Heart right ventricle (tissue), 16 donors: ENCODE results near the gene SLC17A1. TPM values are rescaled to one million over a fixed set of nuclear protein-coding genes. Genes with fewer than 3 reads are reported as not detected.

ENCODE experiments used
- ATAC-seq, 8 donors: fragments of 200-7000 bp; cut with Tn5 transposase; one replicate each; pipeline ENCODE4 v1.9.1; 2020; ENCODE audit warnings: mild to moderate bottlenecking in 8 of 8, moderate library complexity in 8 of 8, moderate number of reproducible peaks in 1 of 8
- DNase-seq, 2 donors: peaks; one replicate each; pipeline ENCODE4 v3.0.0-alpha.2; 2020
- H3K27ac ChIP-seq, 10 donors: fragments of 200-600 bp; sonication (generic) in 2 of 10; one replicate each; pipeline versions ENCODE4 v1.5.0 to v1.8.0; 2020 to 2022; ENCODE audit warnings: mild to moderate bottlenecking in 3 of 10
- H3K27me3 ChIP-seq, 7 donors: fragments of 200-600 bp; one replicate each; pipeline ENCODE4 v1.8.0; 2021 to 2022; ENCODE audit warnings: mild to moderate bottlenecking in 2 of 7
- H3K36me3 ChIP-seq, 9 donors: fragments of 200-600 bp; sonication (generic) in 1 of 9; one replicate each; pipeline versions ENCODE4 v1.5.0 to v1.8.0; 2020 to 2022; ENCODE audit warnings: mild to moderate bottlenecking in 2 of 9
- H3K4me1 ChIP-seq, 9 donors: fragments of 200-600 bp; sonication (generic) in 1 of 9; one replicate each; pipeline versions ENCODE4 v1.5.0 to v1.8.0; 2020 to 2022; ENCODE audit warnings: mild to moderate bottlenecking in 4 of 9
- H3K4me3 ChIP-seq, 10 donors: fragments of 200-600 bp; sonication (generic) in 2 of 10; one replicate each; pipeline versions ENCODE4 v1.5.0 to v1.8.0; 2020 to 2022; ENCODE audit warnings: mild to moderate bottlenecking in 7 of 10, moderate library complexity in 2 of 10
- H3K9me3 ChIP-seq, 11 donors: fragments of 200-600 bp in 10 of 11; sonication (generic) in 2 of 11; one replicate each; pipeline versions ENCODE4 v1.5.0 to v1.8.0; 2013 to 2022; ENCODE audit warnings: mild to moderate bottlenecking in 2 of 11, control low read depth in 1 of 11, moderate library complexity in 1 of 11
- CTCF ChIP-seq, 9 donors: fragments of 200-600 bp; sonication (generic) in 2 of 9; IDR thresholded peaks; one replicate each; pipeline versions ENCODE4 v1.5.0 to v1.8.0; 2021 to 2022; ENCODE audit warnings: antibody characterized with exemption in 9 of 9, mild to moderate bottlenecking in 5 of 9, moderate library complexity in 1 of 9
- WGBS, 2 donors: extraction: QIAGEN DNeasy Blood & Tissue Kit; methylation state at CpG; one replicate each; pipeline ENCODE4 v1.1.7; 2013; ENCODE audit warnings: inconsistent platforms in 1 of 2; 5-methylcytosine and 5-hydroxymethylcytosine counted together
- intact Hi-C, 10 donors: fragments of 100-400 bp; cut with DNase I; formaldehyde crosslinking; loops; one replicate each; pipeline versions ENCODE4 v1.11.1 to v1.14.2; 2022
- long read RNA-seq, 3 donors: library from polyadenylated mRNA; unstranded; transcript quantifications; one replicate each; pipeline ENCODE4 v2.0.0, GENCODE V29; 2020 to 2021
- polyA plus RNA-seq, 2 donors: library from polyadenylated mRNA; stranded (reverse); fragments of 200-250 nt; gene quantifications; one replicate each; pipeline ENCODE4 v1.2.3, GENCODE V29; 2013
- total RNA-seq, 10 donors: library from RNA; stranded (reverse); fragmentation: NEBNext Ultra II Directional in 3 of 10; extraction: Animal tissue kit (Norgen Biotek cat#: 25700) in 3 of 10; gene quantifications; one replicate each; pipeline versions ENCODE4 v1.2.1 to v1.2.4, GENCODE V29; 2021 to 2023
- donor health status: Arrhythmogenic right ventricular cardiomyopathy.
- donor health status: ischemic (EF 13 %, LVEDD 7.1; RV severe dilation, severe dysfunction).
- donor health status: healthy with polysubstance abuse.
- donor health status: DM: no; HTN: yes; CAD: no.
- donor health status: DM: no; HTN: no; CAD: no.
- donor health status: ischemic (EF 25% LVEDD 6.9; RV normal size, moderate dysfunction).
- donor health status: ischemic (EF 25% LVEDD 5.7; RV mildly dilated, moderate dysfunction).
- donor health status: healthy.
- donor health status: DM: yes; HTN: yes; CAD: no.
- donor health status: Ischemic cardiomyopathy.
- donor health status: ischemic (EF 35%, LVEDD 5.7; RV mildly dilated, moderate dysfunction).
- donor health status: nonischemic (EF 11% LVEDD 7.7; RV severe dilation, severe dysfunction).
- donor health status: DM: yes; HTN: yes; CAD: no.
- donor health status: PGD.
- donor health status: ischemic (EF 29% LVEDD 5.4; RV normal size, mild dysfunction).
- donor health status: nonischemic (EF 23%, LVEDD 6.1; RV moderate dilation, normal function).

SLC17A1 gene
- total RNA-seq: not detected
- polyA plus RNA-seq: not detected
- long read RNA-seq, donor 1: 0 reads
- long read RNA-seq, donor 2: 0 reads
- long read RNA-seq, donor 3: 0 reads

GRCh38 chr6:25831532-25832306 lies at the start of gene SLC17A1:
SLC17A1 (minus strand) TSS chr6:25832052; CDS start chr6:25830557, 1,495 bp downstream.
- Histone ChIP-seq H3K27me3 (peaks cover 0 to 16% (median 0%) of the 10 kb centered on the region in 7 donors), H3K9me3 (no peaks in the 10 kb centered on the region), H3K27ac (no peak within 1 kb of the TSS), H3K4me1 (peaks cover 0 to 11% (median 0%) of the 10 kb centered on the region in 9 donors), H3K4me3 (no peak within 1 kb of the TSS), H3K36me3 (no peaks in the 10 kb centered on the region)
- no peak for DNase-seq
- no peak for ATAC-seq
- TF ChIP-seq CTCF (IDR thresholded peaks at IDR 0.05): no peak
- intact Hi-C loops: no loop called here
- 83 to 87% methylated on average over 8 of the region's 8 CpGs for WGBS, 2 donors

- Histone ChIP-seq H3K4me1 (peaks cover 0 to 6% (median 0%) of the 10 kb centered on the region in 9 donors), H3K9me3 (no peaks in the 10 kb centered on the region), H3K4me3 (no peak overlapping the region), H3K27ac (no peak overlapping the region), H3K27me3 (peaks cover 0 to 22% (median 7%) of the 10 kb centered on the region in 7 donors), H3K36me3 (no peaks in the 10 kb centered on the region)
- intact Hi-C loops: loop anchor here in 1 of 10 donors (10.0 kb wide), 1 partner anchor 96 kb away; no protein-coding TSS in a partner anchor
- 90 to 91% methylated on average over 4 of the region's 4 CpGs for WGBS, 2 donors
- no peak for ATAC-seq
- TF ChIP-seq CTCF (IDR thresholded peaks at IDR 0.05): no peak
- DNase-seq: no peak
Measured at GRCh38 chr6:25880601-25881000, 48.7 kb upstream of the SLC17A1 start.

- no peak overlapping the region for H3K4me3 ChIP-seq
- no peak overlapping the region for H3K27ac ChIP-seq
- 96 to 99% methylated on average over 2 of the region's 2 CpGs for WGBS, 2 donors
- peaks cover 0 to 28% (median 12%) of the 10 kb centered on the region in 7 donors for H3K27me3 ChIP-seq
- DNase-seq (no peak), ATAC-seq (no peak)
- H3K4me1 ChIP-seq: peaks cover 0 to 6% (median 0%) of the 10 kb centered on the region in 9 donors
- no peak for TF ChIP-seq CTCF (IDR thresholded peaks at IDR 0.05)
- H3K36me3 ChIP-seq: no peaks in the 10 kb centered on the region
- H3K9me3 ChIP-seq: no peaks in the 10 kb centered on the region
- intact Hi-C loops: no loop called here
Measured at GRCh38 chr6:25878721-25879322, 47.0 kb upstream of the SLC17A1 start.

GRCh38 chr6:25875926-25876602 lies 44.2 kb upstream of the SLC17A1 start:
- Histone ChIP-seq H3K9me3 (no peaks in the 10 kb centered on the region), H3K4me3 (no peak overlapping the region), H3K27ac (no peak overlapping the region), H3K36me3 (no peaks in the 10 kb centered on the region), H3K27me3 (peaks cover 0 to 22% (median 2%) of the 10 kb centered on the region in 7 donors), H3K4me1 (no peaks in the 10 kb centered on the region)
- WGBS, 2 donors: 83 to 84% methylated on average over 3 of the region's 3 CpGs
- no peak for TF ChIP-seq CTCF (IDR thresholded peaks at IDR 0.05)
- DNase-seq (no peak), ATAC-seq (no peak)
- intact Hi-C loops: no loop called here
